ENCODE data around the gene OR10H5.
"Not testable (repeated sequence)": the region's sequence is repeated elsewhere in the genome, so short reads cannot be mapped to it uniquely, and the experiment has no call there.

Gene OR10H5

GRCh38 chr19:15787611-15788155, at the start of gene OR10H5:
TSS of gene OR10H5 (plus strand) at chr19:15787661. CDS start at chr19:15794049, 6,388 bp downstream.
- DNase-seq: no peak

GRCh38 chr19:15737722-15738121, 49.7 kb upstream of the OR10H5 start, which contains the start of gene OR10H3:
TSS of gene OR10H3 (plus strand) at chr19:15737985. CDS start at chr19:15741393, 3,408 bp downstream.
- no peak for DNase-seq

GRCh38 chr19:15740785-15741184, 46.7 kb upstream of the OR10H5 start:
- no peak for DNase-seq

GRCh38 chr19:15748239-15748638, 39.2 kb upstream of the OR10H5 start:
- no peak for DNase-seq

GRCh38 chr19:15758379-15758778, 29.1 kb upstream of the OR10H5 start:
- DNase-seq: no peak

GRCh38 chr19:15759962-15760565, 27.4 kb upstream of the OR10H5 start:
- DNase-seq: no peak

- DNase-seq: no peak
These were observed 17.9 kb upstream of the OR10H5 start for GRCh38 chr19:15769586-15769985.

- DNase-seq: not testable (repeated sequence)
These were observed 13.3 kb upstream of the OR10H5 start for GRCh38 chr19:15774159-15774558.

- DNase-seq: no peak
These were observed 12.2 kb upstream of the OR10H5 start for GRCh38 chr19:15775249-15775648.

GRCh38 chr19:15776264-15776663, 11.2 kb upstream of the OR10H5 start:
- no peak for DNase-seq

- DNase-seq: no peak
These were observed 10.2 kb upstream of the OR10H5 start for GRCh38 chr19:15776991-15777970.

- no peak for DNase-seq
These were observed 7.5 kb upstream of the OR10H5 start for GRCh38 chr19:15779756-15780476.

- DNase-seq: peak; percentile 3
These were observed 6.6 kb upstream of the OR10H5 start for GRCh38 chr19:15780610-15781418.

GRCh38 chr19:15781661-15782060, 5.8 kb upstream of the OR10H5 start:
- no peak for DNase-seq

- DNase-seq: no peak
These were observed 5.2 kb upstream of the OR10H5 start for GRCh38 chr19:15782211-15782610.

GRCh38 chr19:15782896-15783295, 4.6 kb upstream of the OR10H5 start:
- not testable (repeated sequence) for DNase-seq

- no peak for DNase-seq
These were observed 1.3 kb downstream of the OR10H5 start for GRCh38 chr19:15788594-15789270.

GRCh38 chr19:15790096-15790495, 2.6 kb downstream of the OR10H5 start:
- peak; percentile 2 for DNase-seq

GRCh38 chr19:15794279-15794678, 6.8 kb downstream of the OR10H5 start:
- DNase-seq: not testable (repeated sequence)

GRCh38 chr19:15810335-15810734, 22.9 kb downstream of the OR10H5 start:
- DNase-seq: no peak

GRCh38 chr19:15811476-15811875, 24.0 kb downstream of the OR10H5 start:
- no peak for DNase-seq
